ENCODE data around the gene UPK1B.
"Not testable (repeated sequence)": the region's sequence is repeated elsewhere in the genome, so short reads cannot be mapped to it uniquely, and the experiment has no call there.

The UPK1B gene

DNA sequence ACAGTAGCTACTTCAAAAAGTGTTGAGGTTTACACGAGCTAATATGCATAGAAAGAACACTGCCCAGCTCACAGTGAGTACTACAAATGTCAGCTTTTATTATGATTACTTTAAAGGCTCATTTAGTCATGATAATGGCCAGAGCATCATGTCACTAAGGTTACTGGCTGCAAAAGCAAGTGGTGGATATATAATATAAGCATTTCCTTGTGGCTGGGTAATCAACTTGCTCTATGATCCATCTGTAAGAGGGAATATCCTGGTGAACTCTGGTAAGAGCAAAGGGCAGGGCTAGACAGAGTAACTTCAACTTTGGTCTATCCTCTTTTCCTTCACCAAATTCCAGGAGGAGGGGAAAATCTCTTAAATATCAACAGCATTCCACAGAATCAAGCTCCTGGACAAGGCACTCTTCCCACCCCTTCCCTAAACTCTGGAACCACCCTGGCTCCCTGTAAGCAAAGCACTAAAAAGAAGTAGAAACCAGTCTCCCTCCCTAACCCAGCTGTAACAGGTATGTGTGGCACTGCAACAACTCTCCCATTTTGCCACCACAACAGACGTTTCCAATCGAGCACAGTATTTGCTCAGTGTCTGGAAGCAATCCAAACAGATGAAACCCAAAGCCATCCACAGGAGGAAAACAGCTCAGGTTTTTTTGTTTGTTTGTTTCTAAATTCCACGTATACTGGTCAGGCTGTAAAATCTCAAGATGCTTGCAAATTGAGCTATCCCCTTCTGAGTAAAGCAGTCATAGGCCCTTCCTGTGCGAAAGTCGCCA is 53.9 kb downstream of the UPK1B start:
- no peak for DNase-seq

GRCh38 chr3:119228373-119229145 is 55.2 kb downstream of the UPK1B start:
- DNase-seq, result no peak

GRCh38 chr3:119229190-119229589 is 55.8 kb downstream of the UPK1B start:
- no peak for DNase-seq

DNA sequence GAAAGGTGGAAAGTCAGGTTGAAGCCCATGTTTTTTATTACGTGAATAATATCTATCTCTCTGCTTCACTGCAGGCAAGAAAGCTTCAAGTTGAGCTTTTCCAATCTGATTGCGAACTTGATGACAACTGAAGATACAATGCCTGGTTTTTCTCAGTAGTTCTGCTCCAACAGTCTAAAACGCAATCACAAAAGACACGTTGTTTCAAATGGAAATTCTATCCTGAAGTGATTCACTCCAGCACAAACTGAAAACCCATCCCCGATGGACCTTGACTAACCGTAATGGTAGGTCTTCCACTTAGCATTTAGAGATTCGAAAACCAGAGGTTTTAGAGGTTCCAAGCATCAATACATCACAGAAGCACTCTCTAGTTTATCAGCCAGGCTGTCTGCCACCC is 56.7 kb downstream of the UPK1B start:
- no peak for DNase-seq

- no peak for DNase-seq
Measured at GRCh38 chr3:119230745-119231144, 57.3 kb downstream of the UPK1B start.

- DNase-seq, result no peak
Measured at GRCh38 chr3:119234610-119235009, 61.2 kb downstream of the UPK1B start.

GRCh38 chr3:119235151-119235550 is 61.8 kb downstream of the UPK1B start:
- DNase-seq, result no peak

DNA sequence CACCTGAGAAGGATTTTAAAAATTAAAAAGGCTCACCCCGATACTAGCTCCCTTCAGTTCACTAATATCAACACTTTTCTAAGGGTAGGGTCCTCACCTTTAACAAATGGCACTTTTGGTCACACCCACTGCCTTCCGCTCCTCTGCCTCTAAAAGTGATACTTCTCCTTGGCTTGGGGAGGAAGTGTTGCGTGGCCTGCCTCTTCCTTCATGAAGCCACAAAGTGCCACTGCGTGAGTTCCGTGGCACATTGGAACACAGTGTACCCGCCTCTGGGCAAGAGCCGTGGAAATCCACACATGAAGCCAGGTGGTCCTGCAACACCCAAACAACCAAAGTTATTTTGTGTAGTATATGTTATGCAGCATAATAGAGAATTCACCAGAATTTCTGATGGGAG is 63.4 kb downstream of the UPK1B start:
- peak; percentile 24 to 43 for DNase-seq

DNA sequence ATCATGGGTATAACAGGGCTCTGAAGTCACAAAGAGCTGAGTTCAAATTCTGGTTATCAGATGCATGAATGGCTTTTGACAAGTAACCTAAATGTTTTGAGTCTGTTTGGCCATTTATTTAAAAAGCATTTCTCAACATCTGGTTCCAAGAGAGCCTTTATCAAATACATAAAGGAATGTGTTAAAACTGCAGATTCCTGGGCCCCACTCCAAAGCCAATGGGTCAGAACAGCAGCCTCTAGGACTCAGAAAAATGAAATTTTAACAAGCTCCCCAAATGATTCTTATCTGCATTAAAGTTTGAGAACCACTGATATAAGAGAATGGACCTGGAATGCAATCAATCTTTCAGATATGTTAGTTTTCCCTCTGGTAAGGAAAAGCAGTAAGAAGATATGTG is 63.9 kb downstream of the UPK1B start:
- DNase-seq, result no peak

DNA sequence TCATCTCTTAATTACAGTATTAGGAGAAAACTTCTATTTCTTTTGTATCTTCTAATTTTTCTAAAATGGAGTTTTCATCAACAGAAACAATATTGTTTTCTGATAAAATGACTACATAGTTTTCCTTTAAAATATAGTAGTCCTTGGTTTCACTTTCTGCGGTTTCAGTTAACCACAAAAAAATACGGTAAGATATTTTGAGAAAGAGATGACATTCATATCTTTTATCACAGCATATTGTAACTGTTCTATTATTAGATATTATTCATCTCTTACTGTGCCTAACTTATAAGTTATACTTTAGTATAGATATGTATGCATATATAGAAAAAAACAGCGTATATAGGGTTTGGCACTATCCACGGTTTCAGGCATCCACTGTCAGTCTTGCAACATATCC is 65.0 kb downstream of the UPK1B start:
- no peak for DNase-seq

- DNase-seq, result no peak
Measured at GRCh38 chr3:119239206-119239820, 65.9 kb downstream of the UPK1B start.

DNA sequence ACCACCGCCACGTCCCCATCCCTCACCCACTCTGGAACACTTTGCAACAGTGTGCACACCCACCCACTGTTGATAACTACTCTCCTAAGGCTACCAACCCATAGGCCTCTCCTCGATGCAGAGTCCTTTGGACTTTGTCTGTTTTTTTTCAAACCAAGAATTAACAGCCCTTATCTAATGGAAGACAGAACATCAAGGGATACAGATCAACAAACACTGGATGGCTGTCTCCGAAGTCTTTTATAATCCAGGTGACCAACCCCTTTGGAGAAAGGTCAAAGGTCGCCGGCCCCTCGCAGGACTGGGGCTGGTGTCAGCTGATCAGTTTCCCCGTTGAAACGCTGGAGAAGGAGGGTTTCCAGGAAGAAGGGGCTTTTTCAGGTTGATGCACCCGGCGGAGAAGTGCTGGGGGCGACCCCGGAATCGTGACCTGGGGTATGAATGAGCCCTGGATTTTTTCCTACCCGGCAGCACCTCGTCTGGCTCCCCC is 66.7 kb downstream of the UPK1B start:
- no peak for DNase-seq

- DNase-seq, result peak; percentile 73 to 78
Measured at GRCh38 chr3:119240591-119241434, 67.4 kb downstream of the UPK1B start, which contains the start of gene B4GALT4. TSS of gene B4GALT4 (minus strand) at chr3:119240878. CDS start at chr3:119230099, 10,779 bp downstream.

- not testable (repeated sequence) for DNase-seq
Measured at GRCh38 chr3:119242387-119243057, 69.1 kb downstream of the UPK1B start.

DNA sequence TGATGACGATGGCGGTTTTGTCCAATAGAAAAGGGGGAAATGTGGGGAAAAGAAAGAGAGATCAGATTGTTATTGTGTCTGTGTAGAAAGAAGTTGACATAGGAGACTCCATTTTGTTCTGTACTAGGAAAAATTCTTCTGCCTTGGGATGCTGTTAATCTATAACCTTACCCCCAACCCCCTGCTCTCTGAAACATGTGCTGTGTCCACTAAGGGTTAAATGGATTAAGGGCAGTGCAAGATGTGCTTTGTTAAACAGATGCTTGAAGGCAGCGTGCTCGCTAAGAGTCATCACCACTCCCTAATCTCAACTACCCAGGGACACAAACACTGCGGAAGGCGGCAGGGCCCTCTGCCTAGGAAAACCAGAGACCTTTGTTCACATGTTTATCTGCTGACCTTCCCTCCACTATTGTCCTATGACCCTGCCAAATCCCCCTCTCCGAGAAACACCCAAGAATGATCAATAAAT is 69.7 kb downstream of the UPK1B start:
- DNase-seq, result not testable (repeated sequence)

DNA sequence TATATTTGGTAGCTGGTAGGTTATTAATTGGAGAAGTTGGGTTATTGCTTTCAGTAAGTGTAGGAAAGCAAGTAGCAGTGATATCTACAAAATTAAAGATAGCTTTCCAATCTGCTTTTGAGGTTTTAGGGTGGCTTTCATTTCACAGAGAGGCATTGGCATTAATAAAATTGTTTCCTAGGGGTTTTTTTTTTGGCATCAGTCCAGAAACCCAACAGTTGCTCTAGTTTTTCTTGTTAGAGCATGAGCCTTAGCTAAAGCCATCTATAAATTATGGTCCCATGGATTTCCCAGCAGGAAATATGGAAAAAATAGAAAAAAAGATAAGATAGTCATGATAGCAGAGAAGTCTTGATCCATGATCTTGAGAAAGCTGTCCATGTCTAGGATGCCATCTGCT is 70.3 kb downstream of the UPK1B start:
- DNase-seq, result no peak

DNA sequence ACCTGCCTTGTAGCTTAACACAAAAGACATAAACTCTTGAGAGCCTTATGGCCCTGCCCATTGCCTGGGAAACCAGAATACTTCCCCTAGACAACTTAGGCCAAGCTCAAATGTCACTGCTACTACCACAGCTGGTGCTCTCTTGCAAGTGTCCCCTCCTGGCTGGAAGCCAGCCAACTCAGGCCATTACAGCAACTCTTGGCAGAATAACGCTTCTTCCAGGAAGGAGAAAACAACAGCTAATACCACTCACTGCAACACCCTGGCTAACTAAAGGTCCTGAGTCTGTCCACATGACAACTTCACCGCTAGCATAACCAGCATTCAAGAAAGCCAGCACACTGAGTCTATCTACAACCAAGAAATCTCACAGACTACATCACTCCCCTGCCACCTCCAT is 72.4 kb downstream of the UPK1B start:
- no peak for DNase-seq
